GM19463 (cell line): Measurements from ENCODE around the gene ABCG1.
A peak's percentile ranks its signal among the peaks of the same experiment; 100 is the strongest.

Source experiments
- ATAC-seq: cut with Tn5 transposase; IDR thresholded peaks from one replicate; pipeline ENCODE4 v1.9.1; 2021; ENCODE audit warnings: mild to moderate bottlenecking, moderate library complexity; ENCODE audit not compliant: unreplicated experiment

ABCG1 gene

DNA sequence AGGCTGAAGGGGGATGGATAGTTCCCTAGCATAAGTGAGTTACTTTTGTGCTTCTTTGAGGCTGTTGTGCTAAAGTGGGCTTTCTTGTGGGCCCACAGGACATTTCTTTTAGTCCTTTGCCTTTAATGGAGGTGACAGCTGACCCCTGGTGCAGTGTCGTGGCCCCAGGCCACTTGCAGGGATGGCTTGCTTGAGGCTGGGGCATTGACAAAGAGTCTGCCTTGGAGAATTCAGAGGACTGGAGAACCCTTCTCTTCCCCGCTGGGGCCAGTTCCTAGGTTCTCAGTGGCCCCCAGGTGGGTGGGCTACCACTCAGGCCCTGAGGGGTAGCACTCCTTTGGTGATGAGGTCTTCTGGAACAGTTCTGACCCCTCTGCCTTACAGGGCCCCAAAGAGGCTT is 12.8 kb downstream of the ABCG1 start:
- no peak for ATAC-seq

DNA sequence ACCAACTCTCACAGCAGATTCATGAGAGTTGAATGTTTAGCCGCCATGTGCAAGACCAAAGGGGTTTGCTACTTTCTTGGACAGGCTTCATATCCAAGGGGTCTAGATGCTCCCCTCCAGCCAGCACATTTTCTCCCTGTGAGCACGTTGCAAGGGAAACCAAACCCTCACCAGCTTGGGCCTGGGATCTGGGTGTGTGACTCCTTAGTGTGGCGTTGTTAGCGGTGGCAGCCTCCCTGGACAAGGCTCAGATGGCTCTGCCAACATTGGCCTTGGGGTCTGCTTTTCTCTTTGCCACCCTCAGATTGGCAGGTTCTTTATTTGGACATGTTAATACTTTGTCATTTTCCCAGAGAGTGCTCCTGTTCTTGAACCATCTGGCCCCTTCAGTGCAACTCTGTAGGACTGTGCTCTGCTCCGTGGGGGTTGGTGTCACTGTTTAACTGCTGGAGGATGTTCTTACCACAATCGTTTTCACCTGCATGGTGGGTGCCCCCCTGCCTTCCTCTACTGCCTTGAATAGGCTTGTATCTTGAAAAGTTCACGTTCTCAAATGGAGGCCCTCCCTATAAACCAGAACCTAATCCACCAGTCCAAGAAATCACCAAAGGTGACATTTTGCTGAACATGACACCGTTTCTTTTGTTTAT is 13.4 kb downstream of the ABCG1 start:
- ATAC-seq: no peak

DNA sequence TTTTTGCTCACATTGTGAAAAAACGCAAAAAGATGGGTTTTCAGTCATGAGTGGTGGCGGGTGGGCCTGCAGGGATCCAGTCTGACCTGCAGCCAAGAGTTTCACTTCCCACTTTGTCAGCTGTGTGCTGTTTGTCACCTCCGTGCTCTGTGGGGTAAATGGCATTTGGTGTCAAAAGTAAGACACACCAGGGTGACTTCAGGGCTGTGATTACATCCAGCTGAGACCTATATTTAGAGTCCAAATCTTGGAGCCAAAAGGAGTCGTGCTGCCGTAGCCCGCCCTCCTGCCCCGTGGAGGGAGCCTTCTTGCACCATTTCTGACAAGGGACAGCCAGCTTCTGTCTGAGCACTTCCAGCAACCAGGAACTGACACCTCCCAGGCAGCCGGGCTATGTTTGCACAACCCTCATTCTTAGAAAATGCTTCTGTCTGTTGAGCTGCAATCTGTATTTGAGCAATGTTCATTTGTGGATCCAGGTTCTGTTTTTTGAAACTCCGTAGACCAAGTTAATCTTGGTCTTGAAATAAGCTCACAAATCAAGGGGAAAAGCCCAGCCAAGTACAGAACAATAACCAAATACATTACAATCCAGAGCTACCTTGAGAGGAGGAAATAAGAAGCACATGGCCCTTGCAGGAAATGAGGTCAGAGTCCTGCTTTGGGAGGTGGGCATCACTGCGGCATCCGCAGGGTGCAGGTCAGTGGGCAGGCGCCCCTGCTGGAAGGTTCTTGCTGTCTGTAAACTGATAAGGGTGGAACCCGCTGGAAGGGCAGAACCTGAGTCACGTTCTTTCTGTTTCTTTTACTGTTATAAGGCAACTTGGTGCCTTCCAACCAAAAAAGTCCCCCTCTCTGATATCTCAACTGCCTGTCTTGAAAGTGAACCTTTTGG is 14.4 kb downstream of the ABCG1 start:
- ATAC-seq: peak; percentile 35

DNA sequence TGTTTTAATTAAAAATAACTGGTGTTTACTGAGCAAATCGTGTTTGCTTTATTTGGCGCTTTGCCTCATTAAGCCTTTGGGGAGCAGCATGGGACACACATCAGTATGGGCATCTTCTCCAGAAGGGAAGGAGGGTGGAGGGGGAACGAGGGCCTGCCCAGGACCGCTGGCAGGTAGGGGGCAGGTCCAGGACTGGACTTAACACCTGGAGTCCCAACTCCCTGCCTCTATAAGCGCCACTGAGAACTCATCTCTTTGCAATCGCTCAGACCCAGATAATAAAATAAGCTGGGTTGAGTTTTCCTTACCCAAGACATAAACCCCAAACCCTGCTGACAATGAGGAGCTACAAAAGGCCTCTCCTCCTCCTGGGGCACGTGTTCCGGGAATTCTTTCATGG is 15.1 kb downstream of the ABCG1 start:
- no peak for ATAC-seq

DNA sequence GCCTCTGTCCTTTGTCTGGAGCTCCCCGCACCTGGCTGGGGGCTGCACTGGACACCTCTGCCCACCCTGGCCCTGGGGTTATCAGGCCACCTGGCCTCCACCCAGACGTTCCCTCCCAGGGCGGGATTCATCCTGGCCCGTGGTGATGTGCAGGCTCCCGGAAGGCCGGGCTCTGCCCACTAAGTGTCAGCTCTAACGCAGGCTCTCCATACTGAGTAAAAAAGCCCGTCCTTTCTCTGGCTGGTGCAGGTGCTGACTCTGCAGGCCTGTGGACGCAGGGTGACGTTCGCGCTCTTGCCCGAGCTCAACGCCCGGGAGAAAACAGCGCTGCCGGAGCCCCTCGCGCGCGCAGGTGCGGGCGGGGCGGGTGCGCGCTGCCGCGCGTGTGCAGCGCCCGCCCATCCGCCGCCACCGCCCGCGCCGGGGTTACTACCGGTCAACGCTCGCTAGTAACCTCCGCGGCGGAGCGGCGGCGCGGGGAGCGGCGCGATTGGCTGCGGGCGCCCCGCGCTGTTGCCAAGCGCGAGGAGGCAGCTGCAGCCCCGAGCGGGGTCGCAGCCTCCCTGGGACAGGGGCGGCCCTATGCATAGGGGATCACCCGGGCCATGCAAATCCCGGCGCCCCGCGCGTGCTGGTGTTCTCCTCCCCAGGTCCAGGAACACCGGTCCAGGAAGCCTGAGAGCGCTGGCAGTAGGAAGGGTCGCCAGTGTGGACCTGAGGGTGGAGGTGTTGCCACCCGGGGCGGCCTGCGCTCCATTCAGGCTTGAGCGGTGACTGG is 15.7 kb downstream of the ABCG1 start:
- peak; percentile 40 for ATAC-seq

DNA sequence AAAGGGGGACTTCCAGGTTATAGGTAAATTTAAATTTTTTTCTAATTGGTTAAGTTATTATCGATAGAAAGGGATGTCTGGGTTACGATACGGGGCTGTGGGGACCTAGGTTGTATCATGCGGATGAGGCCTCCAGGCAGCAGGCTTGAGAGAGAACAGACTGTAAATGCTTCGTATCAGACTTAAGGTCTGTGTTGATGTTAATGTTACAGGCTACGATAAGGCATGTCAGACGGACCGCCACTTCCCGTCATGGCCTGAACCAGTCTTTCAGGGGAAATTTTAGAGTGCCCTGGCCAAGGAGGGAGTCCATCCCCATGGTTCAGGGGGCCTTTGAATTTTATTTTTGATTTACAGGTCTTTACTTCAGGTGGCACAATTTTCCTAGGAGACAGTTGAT is 16.7 kb downstream of the ABCG1 start:
- ATAC-seq: no peak

DNA sequence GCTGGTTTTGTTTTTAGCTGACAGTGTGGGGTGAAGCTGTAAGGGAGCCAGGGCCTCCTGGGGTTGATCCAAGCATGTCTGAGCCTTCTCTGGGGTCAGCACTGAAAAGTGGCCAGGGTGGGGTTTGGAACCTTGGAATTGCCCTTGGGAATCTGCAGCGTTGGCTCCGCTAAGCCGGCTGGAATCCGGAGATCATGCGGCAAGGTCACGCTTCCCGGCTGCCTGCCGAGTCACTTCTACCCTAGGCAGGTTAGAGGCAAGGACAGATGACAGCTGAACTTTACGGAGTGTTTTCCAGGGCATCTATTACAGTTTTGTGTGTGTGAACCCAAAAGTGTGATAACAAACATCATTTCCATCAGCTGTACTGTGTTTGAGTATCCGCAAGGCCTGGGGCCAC is 17.1 kb downstream of the ABCG1 start:
- ATAC-seq: no peak

DNA sequence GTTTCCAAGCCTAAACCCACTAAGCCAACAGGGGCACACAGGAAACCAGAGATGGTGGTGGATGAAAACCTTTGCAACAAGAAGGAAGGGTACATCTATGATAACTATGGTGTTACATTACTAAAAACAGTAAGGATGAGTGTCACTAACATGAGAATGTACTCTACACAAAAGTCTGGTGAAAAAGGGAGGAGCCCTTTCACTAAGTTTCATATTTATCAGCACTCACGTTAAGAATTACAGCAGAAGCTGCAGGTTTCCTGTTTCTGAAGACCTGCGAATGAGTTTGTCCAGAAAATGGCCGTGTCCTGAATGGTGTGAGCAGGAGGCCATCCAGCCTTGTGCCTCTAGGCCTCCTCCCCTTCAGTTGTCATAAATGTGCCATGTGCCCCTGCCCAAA is 17.8 kb downstream of the ABCG1 start:
- no peak for ATAC-seq

DNA sequence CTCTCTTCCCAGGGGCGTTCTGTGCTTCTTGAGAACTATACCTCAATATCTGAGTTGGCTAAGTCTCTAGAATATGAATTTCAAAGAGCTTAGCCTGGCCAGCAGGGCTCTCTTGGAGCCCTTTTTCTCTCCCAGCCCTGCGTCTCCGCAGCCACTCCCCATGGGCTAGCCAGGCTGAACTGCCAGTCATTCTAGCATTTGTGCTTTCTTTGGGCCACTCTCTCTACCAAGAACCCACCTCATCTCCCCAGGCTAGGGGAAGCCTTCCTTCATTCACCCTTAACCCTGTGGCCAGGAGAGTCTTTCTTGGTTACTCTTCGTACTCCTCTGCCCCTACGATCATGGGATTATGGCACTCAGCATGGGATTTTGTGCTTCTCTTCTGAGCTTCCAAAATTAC is 18.2 kb downstream of the ABCG1 start:
- no peak for ATAC-seq

DNA sequence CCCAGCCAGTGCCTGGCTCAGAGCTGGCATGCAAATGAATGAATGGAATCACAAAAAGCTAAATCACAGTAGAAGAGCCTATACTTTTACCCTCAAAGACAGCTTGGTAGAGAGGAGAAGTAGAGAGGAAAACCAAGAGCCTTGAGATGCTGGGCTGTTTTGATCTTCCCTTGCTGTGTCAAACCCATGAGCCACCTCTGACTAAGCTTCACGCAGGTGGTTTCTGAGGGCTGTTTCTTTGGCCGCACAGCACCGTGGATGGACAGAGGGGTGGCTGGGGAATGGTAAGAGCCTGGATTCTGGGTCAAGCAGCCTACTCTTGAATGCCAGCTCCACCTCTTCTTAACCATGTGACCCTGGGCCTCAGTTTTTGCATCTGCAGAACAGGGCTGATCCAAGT is 18.6 kb downstream of the ABCG1 start:
- ATAC-seq: no peak

DNA sequence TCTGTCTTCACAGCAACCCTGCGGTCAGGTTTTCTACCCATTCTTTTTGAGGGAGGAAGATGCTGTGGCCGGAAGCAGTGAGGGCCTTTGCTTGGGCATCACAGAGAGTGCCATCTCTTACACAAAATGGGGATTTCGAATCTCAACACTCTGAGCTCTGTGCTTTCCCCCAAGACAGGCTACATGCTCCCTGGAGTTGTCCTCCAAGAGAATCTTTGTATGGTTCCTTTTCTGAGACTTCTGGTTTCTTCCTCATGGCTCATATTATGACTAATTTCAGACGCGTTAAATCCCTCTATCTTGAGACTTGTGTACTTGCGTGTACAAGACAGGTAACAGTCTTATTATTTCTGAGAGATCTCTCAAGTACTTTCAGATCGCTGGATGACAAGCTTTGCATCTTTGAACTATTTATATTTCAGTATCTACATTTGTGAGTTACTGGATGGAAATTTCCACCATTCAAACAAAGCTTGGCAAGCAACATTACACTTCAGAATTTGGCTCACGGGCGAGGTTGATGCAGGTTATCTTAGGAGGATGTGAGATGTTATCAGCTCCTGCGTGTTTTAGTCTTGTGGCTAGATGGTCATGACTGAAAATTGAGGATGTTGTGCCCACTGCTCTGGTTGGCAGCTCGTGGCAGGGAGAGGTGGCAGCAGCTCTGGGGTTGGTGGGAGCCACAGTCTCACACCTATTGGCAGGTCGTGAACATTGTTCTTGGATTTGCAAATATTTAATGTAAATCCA is 19.4 kb downstream of the ABCG1 start:
- ATAC-seq: no peak

DNA sequence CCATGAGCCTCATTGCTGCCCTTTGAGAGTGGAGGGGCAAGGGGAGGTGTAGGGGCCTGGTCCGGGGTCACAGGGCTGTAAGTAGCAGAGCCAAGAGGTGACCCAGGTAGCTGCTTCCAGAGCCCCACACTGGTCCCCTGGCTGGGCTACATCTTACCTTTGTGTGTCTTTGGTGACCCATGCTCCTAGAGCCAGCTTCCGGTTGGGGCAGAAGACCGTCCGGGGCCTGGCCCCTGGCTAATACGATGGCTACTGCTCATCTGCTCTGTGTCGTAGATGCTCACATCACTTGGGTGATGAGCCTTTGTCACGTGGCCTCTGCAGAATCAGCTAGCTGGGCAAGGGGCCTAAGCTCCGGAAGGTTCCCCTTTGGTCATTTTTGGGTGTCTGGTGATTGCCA is 20.6 kb downstream of the ABCG1 start:
- no peak for ATAC-seq

DNA sequence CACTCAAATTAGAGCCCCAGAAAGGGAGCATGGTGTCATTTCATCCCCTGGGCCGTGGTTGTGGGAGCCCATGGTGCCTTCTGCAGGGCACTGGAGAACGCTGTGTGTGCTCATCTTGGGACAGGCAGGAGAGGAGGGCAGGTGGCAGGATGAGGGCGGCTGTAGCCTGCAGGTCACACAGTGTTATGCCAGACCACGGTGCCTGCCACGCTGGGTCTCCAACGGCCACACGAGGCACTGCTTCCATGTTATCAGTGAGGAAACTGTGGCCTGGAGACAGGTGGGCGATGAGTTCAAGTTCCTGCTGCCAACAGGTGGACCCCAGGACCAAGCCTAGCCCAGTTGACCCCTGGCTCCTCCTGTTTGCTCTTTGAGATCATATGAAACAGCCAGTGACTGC is 21.0 kb downstream of the ABCG1 start:
- ATAC-seq: no peak

DNA sequence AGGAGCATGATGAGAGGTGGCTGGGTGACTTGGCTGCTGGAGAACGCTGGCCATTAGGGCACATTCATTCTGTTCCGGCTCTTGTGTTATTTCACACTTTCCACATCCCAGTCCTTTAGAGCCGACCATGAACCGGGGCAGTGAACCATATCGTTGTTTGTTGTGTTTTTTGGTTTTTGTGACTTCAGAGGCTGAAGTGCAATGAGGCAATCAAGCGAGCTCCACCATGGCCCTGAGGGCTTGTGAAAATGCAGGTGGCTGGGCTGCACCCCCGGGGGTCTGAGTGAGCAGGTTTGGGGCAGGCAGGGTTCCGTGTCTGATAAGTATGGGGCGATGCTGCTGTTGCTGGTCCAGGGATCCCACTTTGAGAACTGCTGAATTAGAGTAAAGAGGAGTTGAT is 23.7 kb downstream of the ABCG1 start:
- ATAC-seq: no peak

DNA sequence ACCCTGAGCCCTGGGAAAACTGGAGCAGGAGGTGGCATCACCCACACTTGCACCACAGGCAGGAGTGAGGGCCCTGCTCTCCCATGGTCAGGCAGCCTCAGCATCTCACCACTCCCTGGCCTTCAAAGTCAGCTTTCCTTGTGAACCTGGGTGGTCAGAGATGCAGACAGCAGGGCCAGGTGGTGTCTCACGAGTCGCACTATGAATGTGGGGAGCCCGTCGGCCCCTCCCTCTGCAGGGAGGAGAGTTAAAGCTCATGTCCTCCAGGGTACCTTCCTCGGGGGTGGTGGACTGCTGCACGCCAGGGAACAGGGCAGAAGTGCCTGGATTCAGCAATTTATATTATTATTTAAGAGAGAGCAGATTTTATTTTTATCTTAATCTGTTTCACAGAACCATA is 24.1 kb downstream of the ABCG1 start:
- no peak for ATAC-seq

DNA sequence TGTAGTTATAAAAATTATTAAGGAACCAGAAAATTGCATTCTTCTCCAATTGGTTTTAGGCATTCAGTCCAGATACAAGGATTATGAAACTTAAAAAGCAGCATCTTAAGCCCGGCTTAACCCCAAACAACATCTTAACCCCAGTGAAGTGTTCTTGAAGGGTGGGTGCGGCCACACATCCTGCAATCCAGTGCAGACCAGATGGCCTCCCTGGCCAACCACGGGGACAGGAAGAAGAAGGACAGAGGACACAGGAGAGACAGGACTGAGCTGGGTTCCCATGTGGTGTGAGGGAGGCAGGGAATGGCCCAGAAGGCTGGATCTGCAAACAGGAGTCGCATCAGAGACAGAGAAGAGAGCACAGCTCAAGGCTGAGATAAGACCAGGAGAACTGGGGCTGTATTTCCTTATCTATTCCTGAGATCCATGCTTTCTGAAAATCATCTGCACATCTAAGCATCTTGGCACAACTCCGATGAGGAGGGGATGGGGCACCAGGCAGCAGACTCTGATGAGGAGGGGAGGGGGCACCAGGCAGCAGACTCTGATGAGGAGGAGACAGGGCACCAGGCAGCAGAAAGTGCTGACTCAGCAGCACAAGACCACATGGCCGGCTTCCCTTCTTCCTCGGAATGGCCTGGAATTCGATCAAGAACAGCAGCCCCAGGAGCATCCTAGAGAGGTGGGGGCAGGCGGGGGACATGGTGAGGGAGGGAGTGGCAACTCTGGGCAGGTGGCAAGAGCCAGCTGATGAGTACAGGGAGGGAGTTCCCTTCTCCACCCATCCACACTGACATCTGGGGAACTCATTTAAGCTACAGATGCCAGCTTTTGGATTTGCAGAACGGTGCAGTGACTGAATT is 26.6 kb downstream of the ABCG1 start:
- no peak for ATAC-seq

DNA sequence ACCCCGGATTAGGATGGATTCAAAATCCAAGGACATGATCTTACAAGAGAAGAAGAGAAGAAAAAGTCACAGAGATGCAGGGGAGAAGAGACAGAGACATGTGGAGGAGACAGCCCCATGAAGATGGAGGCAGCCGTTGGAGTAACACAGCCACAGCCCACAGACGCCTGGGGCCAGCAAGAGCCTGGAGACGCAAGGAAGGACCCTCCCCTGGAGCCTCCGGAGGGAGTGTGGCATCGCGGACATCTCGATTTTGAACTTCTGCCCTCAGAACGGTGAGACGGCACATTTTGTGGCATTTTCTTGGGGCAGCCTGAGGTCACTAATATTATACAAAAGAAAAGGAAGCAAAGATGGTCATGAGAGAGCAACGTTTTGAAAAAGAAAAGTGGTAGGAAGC is 28.8 kb downstream of the ABCG1 start:
- ATAC-seq: no peak

DNA sequence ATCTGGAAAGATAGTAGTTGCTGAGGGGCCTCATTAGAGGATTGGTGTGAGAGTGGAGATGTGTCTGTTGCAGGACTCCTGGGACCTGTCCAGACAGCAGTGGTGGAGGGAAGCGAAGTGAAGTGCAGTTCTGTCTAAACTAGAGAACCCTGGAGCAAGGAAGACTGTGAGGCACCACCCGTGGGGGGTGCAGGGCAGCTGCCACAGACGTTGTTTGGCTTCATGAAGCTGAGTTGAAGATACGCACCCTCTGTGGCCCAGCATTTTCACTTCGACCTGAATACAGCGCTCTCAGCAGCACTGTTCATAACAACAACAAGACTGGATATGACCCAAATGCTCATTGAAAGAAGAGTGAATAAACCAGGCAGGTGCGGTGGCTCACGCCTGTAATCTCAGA is 29.3 kb downstream of the ABCG1 start:
- ATAC-seq: no peak

DNA sequence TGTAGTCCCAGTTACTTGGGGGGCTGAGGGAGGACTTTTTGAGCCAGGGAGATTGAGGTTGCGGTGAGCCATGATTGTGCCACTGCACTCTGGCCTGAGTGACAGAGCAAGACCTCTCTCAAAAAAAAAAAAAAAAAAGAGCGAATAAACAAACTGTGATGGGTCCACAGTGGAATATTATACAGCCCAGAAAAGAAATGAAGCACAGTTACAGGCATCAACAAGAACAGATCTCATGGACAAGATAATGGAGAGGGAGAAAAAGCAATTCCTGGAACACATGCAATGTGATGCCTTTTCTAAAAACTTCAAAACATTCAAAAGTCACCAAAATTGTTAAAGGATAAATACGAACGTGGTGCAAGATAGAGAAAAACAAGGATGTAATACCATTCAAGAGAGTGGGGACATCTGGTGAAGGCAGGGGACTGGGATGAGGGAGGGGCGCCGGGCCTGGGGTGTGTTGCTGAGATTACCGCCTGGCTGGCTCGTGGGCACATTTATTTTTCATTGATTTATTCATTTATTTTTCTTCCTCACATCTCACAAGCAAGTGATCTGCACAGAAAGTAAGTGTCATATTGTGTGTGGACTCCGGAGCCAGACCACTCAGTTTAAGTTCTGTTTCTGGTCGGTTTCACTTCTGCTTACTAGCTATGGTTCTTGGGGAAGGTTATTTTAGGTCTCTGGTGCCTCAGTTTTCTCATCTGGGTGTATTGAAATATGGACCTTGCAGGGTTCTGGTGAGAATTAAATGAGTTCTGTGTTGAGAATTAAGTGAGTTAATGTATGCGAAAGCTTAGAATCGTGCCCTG is 30.1 kb downstream of the ABCG1 start:
- peak; percentile 93 for ATAC-seq
